Body of pancreas (tissue), 4 donors: Measurements from ENCODE around the gene CAPN3. TPM values are rescaled to one million over a fixed set of nuclear protein-coding genes. Genes with fewer than 3 reads are reported as not detected.

ENCODE experiments used
- ATAC-seq: fragments of 150-250 bp; one replicate; pipeline ENCODE4 v1.9.1; 2016
- DNase-seq, 4 donors: peaks; one replicate each; pipeline ENCODE4 v3.0.0-alpha.2; 2019
- H3K27ac ChIP-seq, 4 donors: fragments of 200-600 bp; sonication (generic); 1 replicate in 3 of 4; 2 replicates in 1 of 4; pipeline versions ENCODE4 v1.5.1 to v1.6.1; 2016 to 2019; ENCODE audit warnings: mild to moderate bottlenecking in 1 of 4, mixed read lengths in 1 of 4, moderate library complexity in 1 of 4
- H3K27me3 ChIP-seq, 2 donors: fragments of 200-600 bp; sonication (generic); one replicate each; pipeline ENCODE4 v1.6.0; 2016; ENCODE audit warnings: mild to moderate bottlenecking in 1 of 2
- H3K36me3 ChIP-seq, 2 donors: fragments of 200-600 bp; sonication (generic); replicated peaks in 1 of 2; 2 replicates each; pipeline ENCODE4 v1.5.1; 2016; ENCODE audit warnings: low read depth in 2 of 2; ENCODE audit not compliant: insufficient read depth in 1 of 2
- H3K4me1 ChIP-seq: fragments of 200-600 bp; sonication (generic); one replicate; pipeline ENCODE4 v1.6.0; 2016
- H3K4me3 ChIP-seq, 2 donors: fragments of 200-600 bp; sonication (generic); 1 replicate in 1 of 2; 2 replicates in 1 of 2; pipeline ENCODE4 v1.5.1; 2016 to 2019
- H3K9me3 ChIP-seq, 3 donors: fragments of 200-600 bp; sonication (generic); 1 replicate in 2 of 3; 2 replicates in 1 of 3; pipeline ENCODE4 v1.5.1; 2016
- POLR2A ChIP-seq, 3 donors: fragments of 450-650 bp; IDR thresholded peaks; one replicate each; pipeline ENCODE4 v1.6.1; 2016; ENCODE audit warnings: antibody characterized with exemption in 3 of 3, mild to moderate bottlenecking in 2 of 3
- WGBS, 2 donors: methylation state at CpG; one replicate each; pipeline ENCODE4 v1.1.5; 2017; 5-methylcytosine and 5-hydroxymethylcytosine counted together
- intact Hi-C: fragments of 100-400 bp; cut with DNase I; formaldehyde crosslinking; loops from one replicate; pipeline ENCODE4 v1.15.1; 2023
- total RNA-seq, 2 donors: library from RNA; depleted of rRNA; stranded (reverse); fragments of >200 nt; gene quantifications; one replicate each; pipeline ENCODE4 v1.1.0, GENCODE V29; 2016
- TF ChIP-seq, protein P1 (sequence below), 7 experiments: fragments of 450-650 bp in 4 of 7; fragments of 200-600 bp in 3 of 7; sonication (generic) in 3 of 7; IDR thresholded peaks; one replicate each; pipeline ENCODE4 v1.5.1; 2016 to 2019; ENCODE audit warnings: antibody characterized with exemption in 7 of 7

Gene CAPN3
- total RNA-seq, 2 donors from 2014 or later, result 6.3 to 9.6 TPM

DNA sequence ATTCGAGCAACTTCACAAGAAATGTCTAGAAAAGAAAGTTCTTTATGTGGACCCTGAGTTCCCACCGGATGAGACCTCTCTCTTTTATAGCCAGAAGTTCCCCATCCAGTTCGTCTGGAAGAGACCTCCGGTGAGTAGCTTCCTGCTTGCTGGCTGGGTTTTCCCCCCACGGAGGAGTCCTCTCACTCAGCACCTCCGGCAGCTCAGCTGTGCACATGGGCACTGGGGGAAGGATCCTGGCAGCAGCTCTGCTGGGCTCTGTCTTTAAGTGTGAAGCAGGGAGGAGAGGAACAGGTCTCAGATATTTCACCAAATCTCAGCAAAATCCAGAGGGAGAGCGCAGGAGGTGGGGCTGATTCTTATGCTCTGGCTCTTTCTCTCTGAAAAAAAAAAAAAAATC lies 684 bp downstream of the CAPN3 start:
- H3K4me3 ChIP-seq, result no peak overlapping the region
- no peak overlapping the region for H3K27ac ChIP-seq
- no peak for ATAC-seq
- no peaks in the 10 kb centered on the region for H3K4me1 ChIP-seq
- intact Hi-C loops, result no loop called here
- H3K36me3 ChIP-seq, result no peaks in the 10 kb centered on the region
- DNase-seq, result no peak
- no peaks in the 10 kb centered on the region for H3K27me3 ChIP-seq
- WGBS, 2 donors, result 70 to 92% methylated on average over 7 of the region's 7 CpGs
- TF ChIP-seq, protein P1, sequence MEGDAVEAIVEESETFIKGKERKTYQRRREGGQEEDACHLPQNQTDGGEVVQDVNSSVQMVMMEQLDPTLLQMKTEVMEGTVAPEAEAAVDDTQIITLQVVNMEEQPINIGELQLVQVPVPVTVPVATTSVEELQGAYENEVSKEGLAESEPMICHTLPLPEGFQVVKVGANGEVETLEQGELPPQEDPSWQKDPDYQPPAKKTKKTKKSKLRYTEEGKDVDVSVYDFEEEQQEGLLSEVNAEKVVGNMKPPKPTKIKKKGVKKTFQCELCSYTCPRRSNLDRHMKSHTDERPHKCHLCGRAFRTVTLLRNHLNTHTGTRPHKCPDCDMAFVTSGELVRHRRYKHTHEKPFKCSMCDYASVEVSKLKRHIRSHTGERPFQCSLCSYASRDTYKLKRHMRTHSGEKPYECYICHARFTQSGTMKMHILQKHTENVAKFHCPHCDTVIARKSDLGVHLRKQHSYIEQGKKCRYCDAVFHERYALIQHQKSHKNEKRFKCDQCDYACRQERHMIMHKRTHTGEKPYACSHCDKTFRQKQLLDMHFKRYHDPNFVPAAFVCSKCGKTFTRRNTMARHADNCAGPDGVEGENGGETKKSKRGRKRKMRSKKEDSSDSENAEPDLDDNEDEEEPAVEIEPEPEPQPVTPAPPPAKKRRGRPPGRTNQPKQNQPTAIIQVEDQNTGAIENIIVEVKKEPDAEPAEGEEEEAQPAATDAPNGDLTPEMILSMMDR (IDR thresholded peaks at IDR 0.05), result no peak
- no peak for TF ChIP-seq POLR2A (IDR thresholded peaks at IDR 0.05)
- H3K9me3 ChIP-seq, result no peaks in the 10 kb centered on the region

DNA sequence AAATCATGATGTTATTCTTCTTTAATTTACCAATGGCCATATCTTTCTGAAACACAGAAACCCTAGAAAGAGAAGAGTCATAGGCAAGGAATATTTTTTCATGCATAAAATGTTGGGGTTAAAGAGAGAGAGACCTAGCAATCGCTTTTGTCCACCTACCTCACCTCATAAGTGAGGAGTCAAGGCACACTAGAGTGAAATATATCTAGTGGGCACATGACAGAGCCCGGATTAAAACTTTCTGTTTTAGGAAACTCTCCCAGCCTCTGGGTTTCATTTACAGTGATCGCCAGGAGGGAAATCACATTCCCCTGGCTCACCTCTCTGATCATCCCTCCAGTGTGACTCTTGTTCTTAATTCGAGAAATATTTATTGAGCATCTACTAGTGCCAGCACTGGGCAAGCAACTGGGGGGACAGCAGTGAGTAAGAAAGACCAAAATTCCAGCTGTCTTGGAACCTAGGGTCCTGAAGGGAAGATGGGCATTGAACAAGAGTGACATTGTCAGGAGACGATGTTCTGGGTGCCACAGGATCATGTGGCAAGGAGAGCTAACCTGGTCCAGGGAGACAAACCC lies 1.3 kb downstream of the CAPN3 start:
- 86 to 96% methylated on average over 5 of the region's 5 CpGs for WGBS, 2 donors
- ATAC-seq, result no peak
- DNase-seq, result no peak

DNA sequence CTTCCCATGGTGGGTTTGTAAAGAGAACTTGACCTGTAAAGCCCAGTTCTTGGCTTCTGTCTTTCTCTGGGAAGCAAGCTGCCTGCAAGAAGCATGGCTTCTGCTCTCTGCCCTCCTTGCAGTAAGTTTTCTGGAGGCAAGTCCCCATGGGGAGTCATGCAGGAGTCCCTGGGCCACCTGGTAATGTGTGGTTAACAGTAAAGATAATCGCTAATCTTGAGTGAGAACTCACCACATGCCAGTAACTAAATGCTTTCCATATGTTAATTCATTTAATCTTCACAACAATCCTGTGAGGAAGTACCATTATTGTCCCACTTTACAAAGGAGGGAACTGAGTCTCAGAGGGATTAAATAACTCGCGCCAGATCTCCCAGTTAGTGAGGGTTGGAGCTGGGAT lies 4.2 kb downstream of the CAPN3 start:
- no peak overlapping the region for H3K4me3 ChIP-seq
- 91 to 93% methylated on average over 3 of the region's 3 CpGs for WGBS, 2 donors
- no peaks in the 10 kb centered on the region for H3K27me3 ChIP-seq
- no peaks in the 10 kb centered on the region for H3K4me1 ChIP-seq
- TF ChIP-seq, protein P1 (IDR thresholded peaks at IDR 0.05), result no peak
- no peak for TF ChIP-seq POLR2A (IDR thresholded peaks at IDR 0.05)
- no peak for DNase-seq
- H3K9me3 ChIP-seq, result no peaks in the 10 kb centered on the region
- no peak for ATAC-seq
- no peaks in the 10 kb centered on the region for H3K36me3 ChIP-seq
- intact Hi-C loops, result no loop called here
- H3K27ac ChIP-seq, result no peak overlapping the region

More for the DNA sequence above, 1.3 kb downstream of the CAPN3 start:
- H3K9me3 ChIP-seq, result no peaks in the 10 kb centered on the region
- H3K27ac ChIP-seq, result no peak overlapping the region
- TF ChIP-seq, protein P1 (IDR thresholded peaks at IDR 0.05), result no peak
- no peak for TF ChIP-seq POLR2A (IDR thresholded peaks at IDR 0.05)
- H3K36me3 ChIP-seq, result no peaks in the 10 kb centered on the region
- no peaks in the 10 kb centered on the region for H3K27me3 ChIP-seq
- intact Hi-C loops, result no loop called here
- no peak overlapping the region for H3K4me3 ChIP-seq
- H3K4me1 ChIP-seq, result no peaks in the 10 kb centered on the region

DNA sequence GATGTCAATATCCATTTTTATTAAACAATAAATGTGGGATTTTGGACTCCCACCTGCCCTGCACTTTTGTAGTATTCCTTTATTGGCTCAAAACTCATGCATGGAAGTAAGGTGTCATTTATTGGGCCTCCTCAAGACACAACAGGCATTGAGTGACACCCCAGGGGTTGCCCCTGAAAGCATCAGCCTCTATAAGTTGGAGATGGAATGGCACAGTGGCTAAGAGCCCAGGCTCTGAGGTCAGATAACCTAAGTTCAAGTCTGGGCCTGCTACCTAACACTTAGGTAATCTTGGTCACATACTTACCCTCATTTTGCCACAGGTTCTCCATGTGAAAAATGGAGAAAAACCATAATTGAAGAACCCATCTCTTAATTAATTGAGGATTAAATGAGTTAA lies 4.6 kb downstream of the CAPN3 start:
- intact Hi-C loops, result no loop called here
- H3K9me3 ChIP-seq, result no peaks in the 10 kb centered on the region

DNA sequence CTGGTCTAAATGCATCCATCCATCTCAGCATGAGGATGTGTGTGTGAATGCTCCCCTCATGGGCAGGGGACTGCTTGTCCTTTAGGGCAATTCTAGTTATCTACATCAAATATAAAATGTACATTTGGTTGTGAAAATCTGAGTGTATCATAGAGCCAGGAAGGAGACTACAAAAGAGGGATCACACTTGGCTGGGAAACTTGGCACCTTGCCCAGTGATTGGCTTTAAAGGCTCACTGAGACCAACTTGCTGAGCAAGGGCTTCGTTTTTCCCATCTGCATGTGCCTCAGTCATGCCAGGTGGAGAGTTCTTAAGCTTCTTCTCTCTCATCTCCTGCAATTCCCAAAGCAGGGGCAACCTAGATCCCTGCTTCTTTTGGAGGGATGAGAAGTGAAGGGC lies 5.2 kb downstream of the CAPN3 start:
- Histone ChIP-seq H3K9me3 (no peaks in the 10 kb centered on the region), H3K4me1 (no peaks in the 10 kb centered on the region), H3K4me3 (no peak overlapping the region), H3K27ac (no peak overlapping the region), H3K36me3 (no peaks in the 10 kb centered on the region), H3K27me3 (no peaks in the 10 kb centered on the region)
- ATAC-seq, result no peak
- no peak for TF ChIP-seq POLR2A (IDR thresholded peaks at IDR 0.05)
- TF ChIP-seq, protein P1 (IDR thresholded peaks at IDR 0.05), result no peak
- WGBS, 2 donors, result 10 to 63% methylated on average over 1 of the region's 1 CpG
- intact Hi-C loops, result no loop called here
- DNase-seq, result peak in 3 of 4 donors; percentile 22 to 41 (median 24)

More for the DNA sequence above, 4.6 kb downstream of the CAPN3 start:
- no peaks in the 10 kb centered on the region for H3K36me3 ChIP-seq
- H3K4me1 ChIP-seq, result no peaks in the 10 kb centered on the region
- H3K4me3 ChIP-seq, result no peak overlapping the region
- no peaks in the 10 kb centered on the region for H3K27me3 ChIP-seq
- DNase-seq (no peak), ATAC-seq (no peak)
- TF ChIP-seq POLR2A (IDR thresholded peaks at IDR 0.05), result no peak
- TF ChIP-seq, protein P1 (IDR thresholded peaks at IDR 0.05), result no peak
- no peak overlapping the region for H3K27ac ChIP-seq
